HG03565 (cell line): ENCODE measurements around the gene TNRC6B.
"Not testable (repeated sequence)": the region's sequence is repeated elsewhere in the genome, so short reads cannot be mapped to it uniquely, and the experiment has no call there.

Source experiments
- ATAC-seq: cut with Tn5 transposase; IDR thresholded peaks from one replicate; pipeline ENCODE4 v1.9.1; 2021; ENCODE audit warnings: mild to moderate bottlenecking, moderate library complexity; ENCODE audit not compliant: unreplicated experiment

TNRC6B gene

GRCh38 chr22:40177738-40178416, at the start of gene TNRC6B:
TSS of gene TNRC6B (plus strand) at chr22:40177925. CDS start at chr22:40178136, 211 bp downstream.
- ATAC-seq: peak; percentile 81

GRCh38 chr22:40128989-40129388, 48.7 kb upstream of the TNRC6B start:
- no peak for ATAC-seq

- no peak for ATAC-seq
Observed at GRCh38 chr22:40137132-40137531, 40.6 kb upstream of the TNRC6B start.

DNA sequence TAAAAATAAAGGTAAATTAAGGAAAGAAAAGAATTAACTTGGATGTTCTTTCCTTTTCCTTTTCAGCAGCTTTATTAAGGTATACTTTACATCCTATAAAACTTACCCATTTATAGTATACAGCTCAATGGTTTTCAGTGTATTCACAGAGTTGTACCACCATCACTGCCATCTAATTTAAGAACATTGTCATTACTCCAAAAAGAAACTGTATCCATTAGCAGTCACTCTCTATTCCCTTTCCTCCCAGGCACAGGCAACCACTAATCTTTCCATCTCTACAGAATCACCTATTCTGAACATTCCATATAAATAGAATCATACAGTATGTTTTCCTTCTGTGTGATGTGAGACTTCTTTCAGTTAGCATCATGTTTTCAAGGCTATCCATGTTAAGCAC, 38.9 kb upstream of the TNRC6B start:
- no peak for ATAC-seq

- no peak for ATAC-seq
Observed at GRCh38 chr22:40147388-40148176, 30.1 kb upstream of the TNRC6B start.

DNA sequence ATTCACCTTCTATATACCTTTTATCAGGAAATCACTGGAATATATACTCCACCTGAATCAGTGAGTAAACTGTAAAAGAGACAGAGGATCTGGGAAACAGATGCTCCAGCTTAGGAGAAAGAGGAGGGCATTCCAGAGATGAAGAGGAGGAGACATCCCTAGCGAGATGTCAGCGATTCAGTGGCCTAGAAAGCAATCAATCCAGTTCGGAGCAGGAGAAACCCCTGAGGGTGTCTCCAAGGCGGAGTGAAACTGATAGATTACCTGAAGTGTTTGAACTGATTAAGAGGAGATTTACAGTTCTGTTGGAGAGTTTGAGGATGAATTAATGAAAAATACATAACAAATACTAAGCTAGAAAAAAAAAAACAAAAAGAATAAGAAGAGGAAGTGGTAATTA, 24.5 kb upstream of the TNRC6B start:
- ATAC-seq: no peak

GRCh38 chr22:40153705-40154104, 24.0 kb upstream of the TNRC6B start:
- ATAC-seq: no peak

DNA sequence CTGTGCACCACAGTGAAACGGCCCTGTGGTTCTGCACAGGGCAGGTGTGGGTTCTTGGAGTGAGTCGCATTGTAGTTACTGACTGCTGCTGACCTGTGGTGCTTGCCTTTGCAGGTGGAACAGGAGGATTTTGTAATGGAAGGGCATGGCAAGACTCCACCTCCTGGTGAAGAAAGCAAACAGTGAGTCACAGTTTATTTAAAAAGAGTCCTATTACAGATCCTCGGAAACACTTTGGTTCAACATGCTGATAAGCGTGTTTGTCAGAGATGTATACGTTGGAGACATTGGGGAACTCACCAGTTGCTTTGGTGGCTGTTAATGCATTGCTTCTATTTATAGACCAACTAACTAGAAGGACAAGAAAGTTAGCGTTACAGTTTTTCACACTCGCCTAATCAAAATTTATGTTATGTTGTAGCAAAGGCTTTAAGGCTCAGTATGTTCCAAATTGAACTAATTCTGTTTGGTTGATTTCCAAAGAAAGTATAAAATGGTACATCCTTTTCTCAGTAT, 21.7 kb upstream of the TNRC6B start:
- ATAC-seq: no peak

DNA sequence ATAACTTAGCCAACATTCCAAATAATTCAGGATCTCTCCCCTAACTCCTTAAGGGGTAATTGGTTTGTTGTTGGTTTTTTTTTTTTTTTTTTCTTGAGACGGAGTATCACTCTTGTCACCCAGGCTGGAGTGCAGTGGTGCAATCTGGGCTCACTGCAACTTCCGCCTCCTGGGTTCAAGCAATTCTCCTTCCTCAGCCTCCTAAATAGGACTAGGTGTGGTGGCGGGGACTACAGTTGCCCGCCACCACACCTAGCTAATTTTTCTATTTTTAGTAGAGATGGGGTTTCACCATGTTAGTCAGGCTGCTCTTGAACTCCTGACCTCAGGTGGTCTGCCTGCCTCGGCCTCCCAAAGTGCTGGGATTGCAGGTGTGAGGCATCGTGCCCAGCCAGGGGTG, 21.0 kb upstream of the TNRC6B start:
- ATAC-seq: not testable (repeated sequence)

DNA sequence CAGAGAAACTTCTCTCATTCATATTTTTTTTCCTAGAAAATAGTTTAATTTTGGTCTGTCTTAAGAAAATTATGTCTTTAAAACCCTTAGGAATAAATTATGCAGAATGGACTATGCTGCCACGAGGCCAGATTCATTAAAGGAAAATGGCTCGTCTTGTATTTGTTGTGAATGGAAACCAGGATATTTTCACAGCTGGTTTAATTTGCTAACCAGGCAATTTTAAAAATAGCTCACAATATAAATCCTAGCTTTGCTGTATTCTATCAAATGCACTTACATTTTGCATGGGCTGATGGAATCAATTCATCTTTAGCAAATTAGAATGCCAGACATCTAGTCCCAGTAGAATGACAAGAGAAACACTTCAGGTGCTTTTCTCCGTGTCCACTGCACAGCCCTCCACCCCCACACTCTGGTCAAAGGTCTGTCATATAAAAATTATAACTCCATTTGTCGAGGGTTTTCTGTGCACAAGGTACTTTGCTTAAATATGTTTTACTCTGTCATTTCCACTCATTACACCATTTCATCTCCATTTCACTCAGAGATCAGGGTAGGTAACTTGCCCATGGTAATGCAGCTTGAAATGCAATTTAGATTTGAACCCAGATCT, 20.3 kb upstream of the TNRC6B start:
- ATAC-seq: no peak

GRCh38 chr22:40161194-40161593, 16.5 kb upstream of the TNRC6B start:
- no peak for ATAC-seq

GRCh38 chr22:40165537-40165936, 12.2 kb upstream of the TNRC6B start:
- ATAC-seq: not testable (repeated sequence)

DNA sequence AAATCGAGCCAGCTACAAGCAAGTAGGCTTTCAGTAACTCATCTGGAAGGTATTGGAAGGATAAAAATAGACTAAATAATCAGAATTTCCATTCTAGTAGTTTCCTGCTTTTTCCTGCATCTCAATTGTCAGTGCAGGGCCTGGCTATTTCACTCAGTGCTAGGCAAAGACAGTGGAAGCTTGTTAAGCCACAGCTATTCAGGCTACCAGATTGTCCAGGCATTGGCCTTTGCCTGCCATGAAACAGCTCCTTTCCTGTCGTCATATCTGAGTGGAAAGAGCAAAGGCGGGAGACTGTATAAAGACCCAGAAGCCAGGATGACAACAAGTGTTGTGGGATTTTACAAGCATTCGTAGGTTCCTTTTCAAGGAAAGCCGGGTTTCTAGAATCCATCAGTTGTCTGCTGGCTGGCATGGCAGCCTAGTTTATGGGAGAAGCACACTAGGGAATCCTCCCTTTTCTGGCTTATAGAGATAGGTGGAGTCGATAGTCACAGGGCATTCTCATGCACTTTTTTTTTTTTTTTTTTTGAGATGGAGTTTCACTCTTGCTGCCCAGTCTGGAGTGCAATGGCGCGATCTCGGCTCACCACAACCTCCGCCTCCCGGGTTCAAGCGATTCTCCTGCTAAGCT, 2.0 kb upstream of the TNRC6B start:
- no peak for ATAC-seq

GRCh38 chr22:40176921-40177737, 596 bp upstream of the TNRC6B start:
- no peak for ATAC-seq

GRCh38 chr22:40178417-40179409, 988 bp downstream of the TNRC6B start:
- no peak for ATAC-seq

GRCh38 chr22:40179526-40179925, 1.8 kb downstream of the TNRC6B start:
- ATAC-seq: no peak

DNA sequence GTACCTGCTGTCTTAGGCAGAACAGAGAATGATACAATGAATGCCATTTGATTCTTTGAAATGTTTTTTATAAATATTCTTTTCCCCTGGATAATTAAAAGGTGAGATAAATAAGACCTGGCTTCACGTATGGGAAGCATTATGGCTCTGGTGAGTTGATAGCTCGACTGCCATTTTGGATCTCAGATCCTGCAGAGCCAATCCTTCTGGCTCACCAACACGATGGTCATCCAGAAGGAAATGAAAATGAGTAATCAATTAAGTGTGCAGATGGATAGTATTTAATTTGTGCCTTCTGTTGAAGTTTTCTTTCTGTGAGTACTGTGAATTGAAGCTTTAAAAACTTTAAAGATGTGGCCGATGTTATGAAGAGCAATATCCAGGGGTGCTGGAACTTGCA, 2.7 kb downstream of the TNRC6B start:
- no peak for ATAC-seq

GRCh38 chr22:40181323-40181722, 3.6 kb downstream of the TNRC6B start:
- no peak for ATAC-seq

- ATAC-seq: no peak
Observed at GRCh38 chr22:40182231-40182835, 4.6 kb downstream of the TNRC6B start.
